ENCODE results near the gene FGFBP1. TPM values are rescaled to one million over a fixed set of nuclear protein-coding genes. Genes with fewer than 3 reads are reported as not detected.

Gene FGFBP1
- total and polyA plus RNA-seq, 2 donors (not counting 1 experiment from before 2014, with no cell fraction given) = not detected

- TF ChIP-seq CTCF (IDR thresholded peaks at IDR 0.05) (no peak), EZH2 (IDR thresholded peaks at IDR 0.05; ENCODE audit: borderline replicate concordance, insufficient read depth, low read depth, low read length, poor library complexity, severe bottlenecking) (no peak)
Measured at GRCh38 chr4:15920723-15921591, 17.6 kb downstream of the FGFBP1 start.

GRCh38 chr4:15918484-15919129 is 19.9 kb downstream of the FGFBP1 start:
- H3K4me1 Mint-ChIP-seq = no peaks in the 10 kb centered on the region
- 80% methylated on average over 3 of the region's 4 CpGs for WGBS (ENCODE audit: insufficient coverage)
- no peaks in the 10 kb centered on the region for H3K79me2 ChIP-seq (ENCODE audit: control insufficient read depth, insufficient read depth, low read length)
- no peak for ATAC-seq (ENCODE audit: low read depth)
- intact Hi-C loops (cut with micrococcal nuclease) = no loop called here
- no peaks in the 10 kb centered on the region for H3K4me1 ChIP-seq (ENCODE audit: control insufficient read depth in 2 of 2, insufficient read depth in 2 of 2, low read length in 2 of 2)
- no peak for TF ChIP-seq EZH2 (IDR thresholded peaks at IDR 0.05; ENCODE audit: borderline replicate concordance, insufficient read depth, low read depth, low read length, poor library complexity, severe bottlenecking)
- TF ChIP-seq CTCF (IDR thresholded peaks at IDR 0.05) = no peak
- H3K9ac ChIP-seq (ENCODE audit: low read length) = no peak overlapping the region
- CTCF ChIA-PET = interaction anchor here (1.2 kb wide), 1 partner anchor 11 kb away, joined by 4 read pairs; no protein-coding TSS in a partner anchor
- no peak overlapping the region for H3K4me2 ChIP-seq (replicated peaks; ENCODE audit: low read depth, low read length, poor library complexity, severe bottlenecking)
- H3K9me3 Mint-ChIP-seq (ENCODE audit: insufficient read depth) = no peaks in the 10 kb centered on the region
- H3K27me3 Mint-ChIP-seq = peaks cover 5% of the 10 kb centered on the region
- DNase-seq = no peak
- H3K27me3 ChIP-seq (replicated peaks in 1 of 4; ENCODE audit: control extremely low read depth in 1 of 4, control insufficient read depth in 3 of 4, insufficient read depth in 4 of 4, low read length in 3 of 4) = no peaks in the 10 kb centered on the region
- no peak overlapping the region for H3K4me3 Mint-ChIP-seq
- no peaks in the 10 kb centered on the region for H3K9me3 ChIP-seq (ENCODE audit: control extremely low read depth in 1 of 3, control insufficient read depth in 2 of 3, insufficient read depth in 1 of 3, low read length in 2 of 3)
- no peak overlapping the region for H3K27ac ChIP-seq (ENCODE audit: low read length in 2 of 2)
- H3K36me3 ChIP-seq (replicated peaks in 1 of 2; ENCODE audit: control extremely low read depth in 1 of 2, control insufficient read depth in 1 of 2, extremely low read depth in 1 of 2, insufficient read depth in 2 of 2, low read length in 1 of 2) = no peaks in the 10 kb centered on the region
- no peak overlapping the region for H3K4me3 ChIP-seq (ENCODE audit: control extremely low read depth in 1 of 5, extremely low read depth in 1 of 5, insufficient read depth in 1 of 5, low read depth in 2 of 5, low read length in 4 of 5)
- H2AFZ ChIP-seq (ENCODE audit: insufficient read depth, low read depth, low read length, poor library complexity, severe bottlenecking) = no peak overlapping the region
- H4K20me1 ChIP-seq (ENCODE audit: control insufficient read depth, insufficient read depth, low read length, poor library complexity, severe bottlenecking) = no peaks in the 10 kb centered on the region
- POLR2A ChIA-PET = no interaction called here
- no peak overlapping the region for H3K27ac Mint-ChIP-seq

More at GRCh38 chr4:15920723-15921591, 17.6 kb downstream of the FGFBP1 start:
- intact Hi-C loops (cut with micrococcal nuclease) = no loop called here
- H2AFZ ChIP-seq (ENCODE audit: insufficient read depth, low read depth, low read length, poor library complexity, severe bottlenecking) = no peak overlapping the region
- H3K9me3 Mint-ChIP-seq (ENCODE audit: insufficient read depth) = no peaks in the 10 kb centered on the region
- H3K27me3 ChIP-seq (replicated peaks in 1 of 4; ENCODE audit: control extremely low read depth in 1 of 4, control insufficient read depth in 3 of 4, insufficient read depth in 4 of 4, low read length in 3 of 4) = no peaks in the 10 kb centered on the region
- H3K4me1 Mint-ChIP-seq = no peaks in the 10 kb centered on the region
- no peak overlapping the region for H3K9ac ChIP-seq (ENCODE audit: low read length)
- no peaks in the 10 kb centered on the region for H3K36me3 ChIP-seq (replicated peaks in 1 of 2; ENCODE audit: control extremely low read depth in 1 of 2, control insufficient read depth in 1 of 2, extremely low read depth in 1 of 2, insufficient read depth in 2 of 2, low read length in 1 of 2)
- H3K79me2 ChIP-seq (ENCODE audit: control insufficient read depth, insufficient read depth, low read length) = no peaks in the 10 kb centered on the region
- no peak overlapping the region for H3K27ac ChIP-seq (ENCODE audit: low read length in 2 of 2)
- H4K20me1 ChIP-seq (ENCODE audit: control insufficient read depth, insufficient read depth, low read length, poor library complexity, severe bottlenecking) = no peaks in the 10 kb centered on the region
- CTCF ChIA-PET = no interaction called here
- no peak overlapping the region for H3K27ac Mint-ChIP-seq
- POLR2A ChIA-PET = no interaction called here
- no peak overlapping the region for H3K4me2 ChIP-seq (replicated peaks; ENCODE audit: low read depth, low read length, poor library complexity, severe bottlenecking)
- peaks cover 5% of the 10 kb centered on the region for H3K27me3 Mint-ChIP-seq
- no peak overlapping the region for H3K4me3 ChIP-seq (ENCODE audit: control extremely low read depth in 1 of 5, extremely low read depth in 1 of 5, insufficient read depth in 1 of 5, low read depth in 2 of 5, low read length in 4 of 5)
- ATAC-seq (ENCODE audit: low read depth) (no peak), DNase-seq (no peak)
- H3K4me3 Mint-ChIP-seq = no peak overlapping the region
- H3K9me3 ChIP-seq (ENCODE audit: control extremely low read depth in 1 of 3, control insufficient read depth in 2 of 3, insufficient read depth in 1 of 3, low read length in 2 of 3) = no peaks in the 10 kb centered on the region
- 100% methylated on average over 1 of the region's 4 CpGs for WGBS (ENCODE audit: insufficient coverage)
- H3K4me1 ChIP-seq (ENCODE audit: control insufficient read depth in 2 of 2, insufficient read depth in 2 of 2, low read length in 2 of 2) = no peaks in the 10 kb centered on the region
